CD14-positive monocyte (primary cell): ENCODE measurements around the gene ELAVL1. TPM values are rescaled to one million over a fixed set of nuclear protein-coding genes. Genes with fewer than 3 reads are reported as not detected.

ENCODE experiments used
- DNase-seq, 3 donors: peaks; one replicate each; pipeline ENCODE4 v3.0.0-alpha.2; 2011 to 2022
- H2AFZ ChIP-seq: 2 replicates; pipeline ENCODE4 v1.6.0; 2012; ENCODE audit warnings: mild to moderate bottlenecking, low read depth, low read length, inconsistent platforms; ENCODE audit not compliant: insufficient read depth, poor library complexity, severe bottlenecking
- H3K27ac ChIP-seq, 2 donors: 1 replicate in 1 of 2; 2 replicates in 1 of 2; pipeline ENCODE4 v1.5.1; 2012 to 2013; ENCODE audit warnings: low read length in 2 of 2, control low read depth in 1 of 2, inconsistent platforms in 1 of 2, low read depth in 1 of 2, mild to moderate bottlenecking in 1 of 2
- H3K27me3 ChIP-seq, 2 donors: one replicate each; pipeline versions ENCODE4 v1.6.0 to v1.6.1; 2011 to 2013; ENCODE audit warnings: low read length in 2 of 2; ENCODE audit not compliant: control insufficient read depth in 2 of 2, insufficient read depth in 2 of 2
- H3K36me3 ChIP-seq, 2 donors: replicated peaks in 1 of 2; 1 replicate in 1 of 2; 2 replicates in 1 of 2; pipeline versions ENCODE4 v1.5.1 to v1.6.1; 2012 to 2013; ENCODE audit warnings: low read length in 2 of 2, control low read depth in 1 of 2, inconsistent platforms in 1 of 2, mild to moderate bottlenecking in 1 of 2; ENCODE audit not compliant: insufficient read depth in 2 of 2, control insufficient read depth in 1 of 2
- H3K4me1 ChIP-seq, 2 donors: 1 replicate in 1 of 2; 2 replicates in 1 of 2; pipeline versions ENCODE4 v1.5.1 to v1.6.1; 2012 to 2013; ENCODE audit warnings: low read length in 2 of 2, control low read depth in 1 of 2, inconsistent platforms in 1 of 2, mild to moderate bottlenecking in 1 of 2, moderate library complexity in 1 of 2; ENCODE audit not compliant: insufficient read depth in 2 of 2, control insufficient read depth in 1 of 2
- H3K4me2 ChIP-seq: replicated peaks from 2 replicates; pipeline ENCODE3; 2012; ENCODE audit warnings: low read length, moderate library complexity, mild to moderate bottlenecking; ENCODE audit not compliant: poor library complexity, severe bottlenecking; ENCODE audit errors: extremely low read depth
- H3K4me3 ChIP-seq, 3 experiments: fragments of 200-600 bp in 1 of 3; sonication (generic) in 1 of 3; replicated peaks in 1 of 3; 1 replicate in 2 of 3; 2 replicates in 1 of 3; pipeline ENCODE4 v1.5.1; 2011 to 2013; ENCODE audit warnings: low read length in 3 of 3, mild to moderate bottlenecking in 3 of 3, control low read depth in 2 of 3, low read depth in 2 of 3, inconsistent platforms in 1 of 3, moderate library complexity in 1 of 3
- H3K79me2 ChIP-seq: 2 replicates; pipeline ENCODE4 v1.6.0; 2012; ENCODE audit warnings: mild to moderate bottlenecking, control low read depth, inconsistent platforms, low read length, moderate library complexity; ENCODE audit not compliant: insufficient read depth
- H3K9ac ChIP-seq: 2 replicates; pipeline ENCODE4 v1.6.0; 2017; ENCODE audit warnings: low read length, mild to moderate bottlenecking; ENCODE audit not compliant: insufficient read depth, poor library complexity, severe bottlenecking
- H3K9me3 ChIP-seq, 2 donors: replicated peaks in 1 of 2; 1 replicate in 1 of 2; 2 replicates in 1 of 2; pipeline versions ENCODE4 v1.5.1 to v1.6.1; 2012 to 2013; ENCODE audit warnings: low read length in 2 of 2, control low read depth in 1 of 2; ENCODE audit not compliant: control insufficient read depth in 1 of 2, insufficient read depth in 1 of 2
- H4K20me1 ChIP-seq: 2 replicates; pipeline ENCODE4 v1.6.0; 2012; ENCODE audit warnings: mild to moderate bottlenecking, low read length, control low read depth, moderate library complexity; ENCODE audit not compliant: insufficient read depth
- H3K27ac Mint-ChIP-seq, 7 donors: one replicate each; pipeline ENCODE4 v1.8.0; 2020; ENCODE audit warnings: mild to moderate bottlenecking in 7 of 7, mixed read lengths in 7 of 7, moderate library complexity in 6 of 7, inconsistent platforms in 2 of 7
- H3K27me3 Mint-ChIP-seq, 3 donors: one replicate each; pipeline ENCODE4 v1.8.0; 2021 to 2022; ENCODE audit warnings: low read depth in 3 of 3, mild to moderate bottlenecking in 3 of 3, mixed read lengths in 3 of 3, moderate library complexity in 3 of 3, inconsistent platforms in 1 of 3
- H3K36me3 Mint-ChIP-seq, 2 donors: one replicate each; pipeline ENCODE4 v1.8.0; 2020; ENCODE audit warnings: mixed read lengths in 2 of 2, inconsistent platforms in 1 of 2, mild to moderate bottlenecking in 1 of 2
- H3K4me1 Mint-ChIP-seq: one replicate; pipeline ENCODE4 v1.8.0; 2020; ENCODE audit warnings: mild to moderate bottlenecking, mixed read lengths
- H3K4me3 Mint-ChIP-seq, 2 donors: one replicate each; pipeline ENCODE4 v1.8.0; 2020; ENCODE audit warnings: mild to moderate bottlenecking in 2 of 2, mixed read lengths in 2 of 2, moderate library complexity in 1 of 2
- H3K9me3 Mint-ChIP-seq, 7 donors: one replicate each; pipeline ENCODE4 v1.8.0; 2020 to 2022; ENCODE audit warnings: mixed read lengths in 7 of 7, mild to moderate bottlenecking in 6 of 7, moderate library complexity in 6 of 7, inconsistent platforms in 2 of 7
- CTCF ChIP-seq: fragments of 200-600 bp; IDR thresholded peaks from one replicate; pipeline ENCODE4 v1.8.0; 2022; ENCODE audit warnings: antibody characterized with exemption, mild to moderate bottlenecking
- WGBS: methylation state at CpG from one replicate; pipeline ENCODE4 v1.1.5; 2013; ENCODE audit warnings: missing lambda C conversion rate; ENCODE audit not compliant: insufficient coverage; 5-methylcytosine and 5-hydroxymethylcytosine counted together
- intact Hi-C, 2 donors: fragments of 100-400 bp; cut with micrococcal nuclease; formaldehyde crosslinking; loops; one replicate each; pipeline versions ENCODE4 v1.15.0 to v1.15.1; 2023
- polyA plus RNA-seq, 3 donors: library from polyadenylated mRNA; depleted of rRNA in 1 of 3; unstranded in 2 of 3; stranded (reverse) in 1 of 3; fragments of 300-500 nt in 2 of 3; fragments of >200 nt in 1 of 3; fragmentation: Illumina TruSeq in 2 of 3; gene quantifications; 1 replicate in 2 of 3; 2 replicates in 1 of 3; pipeline ENCODE4 v1.2.3, GENCODE V29; 2012 to 2021

The ELAVL1 gene
- polyA plus RNA-seq, 3 donors: 25.1 to 31.1 (median 30.7) TPM

- Histone ChIP-seq H3K4me1 (peaks cover 22 to 43% of the 10 kb centered on the region in 2 donors), H3K4me2 (no peak within 1 kb of the TSS), H3K9ac (no peak within 1 kb of the TSS), H3K27me3 (peaks cover 26 to 46% of the 10 kb centered on the region in 2 donors), H2AFZ (no peak within 1 kb of the TSS), H3K36me3 (peaks cover 33 to 35% of the 10 kb centered on the region in 2 donors), H3K79me2 (no peaks in the 10 kb centered on the region), H3K27ac (no peak within 1 kb of the TSS), H3K4me3 (no peak within 1 kb of the TSS), H3K9me3 (peaks cover 0 to 19% of the 10 kb centered on the region in 2 donors), H4K20me1 (peaks cover 40% of the 10 kb centered on the region)
- no peak for DNase-seq
- WGBS: 78% methylated on average over 9 of the region's 12 CpGs
- peak within 1 kb of the TSS; percentile 39 to 77 for H3K4me3 Mint-ChIP-seq
- no peak for TF ChIP-seq CTCF
- intact Hi-C loops: no loop called here
- peaks cover 25 to 34% of the 10 kb centered on the region in 2 donors for H3K36me3 Mint-ChIP-seq
- peaks cover 46 to 60% (median 51%) of the 10 kb centered on the region in 3 donors for H3K27me3 Mint-ChIP-seq
- no peak within 1 kb of the TSS for H3K27ac Mint-ChIP-seq
- peaks cover 0 to 28% (median 14%) of the 10 kb centered on the region in 7 donors for H3K9me3 Mint-ChIP-seq
- H3K4me1 Mint-ChIP-seq: peaks cover 32% of the 10 kb centered on the region
These were observed 90.8 kb downstream of the ELAVL1 start, which contains the start of gene TGFBR3L for GRCh38 chr19:7914598-7915045. TSS of gene TGFBR3L (plus strand) at chr19:7914830.

DNA sequence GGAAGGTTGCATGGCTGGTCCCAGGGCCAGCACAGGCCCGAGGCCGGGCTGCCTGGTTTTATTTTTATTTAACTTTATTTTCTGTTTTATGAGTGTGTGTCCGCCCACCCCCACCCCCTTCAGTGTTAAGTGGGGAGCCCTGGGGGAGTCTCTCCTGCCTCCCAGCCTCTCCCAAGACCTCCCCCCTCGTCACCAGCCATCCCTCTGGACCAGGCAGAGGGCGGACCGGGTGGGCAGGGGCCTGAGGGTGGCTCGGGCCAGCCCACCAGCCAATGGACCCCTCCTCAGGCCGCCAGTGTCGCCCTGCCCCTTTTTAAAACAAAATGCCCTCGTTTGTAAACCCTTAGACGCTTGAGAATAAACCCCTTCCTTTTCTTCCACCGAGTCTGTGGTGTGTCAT, 91.3 kb downstream of the ELAVL1 start:
- peaks cover 45% of the 10 kb centered on the region for H4K20me1 ChIP-seq

More for the DNA sequence above, 91.3 kb downstream of the ELAVL1 start:
- no peak for DNase-seq
- H3K27ac Mint-ChIP-seq: no peak overlapping the region
- H3K4me3 Mint-ChIP-seq: peak overlapping the region in 1 of 2 donors; percentile 77
- WGBS: no CpG with 5 or more reads among the region's 12 CpGs
- peaks cover 27% of the 10 kb centered on the region for H3K4me1 Mint-ChIP-seq
- H3K27ac ChIP-seq: no peak overlapping the region
- peaks cover 36 to 38% of the 10 kb centered on the region in 2 donors for H3K36me3 ChIP-seq
- peaks cover 0 to 25% (median 14%) of the 10 kb centered on the region in 7 donors for H3K9me3 Mint-ChIP-seq
- intact Hi-C loops: no loop called here
- peaks cover 0 to 19% of the 10 kb centered on the region in 2 donors for H3K9me3 ChIP-seq
- peaks cover 24 to 38% of the 10 kb centered on the region in 2 donors for H3K36me3 Mint-ChIP-seq
- H3K4me2 ChIP-seq: no peak overlapping the region
- H3K27me3 Mint-ChIP-seq: peaks cover 41 to 55% (median 46%) of the 10 kb centered on the region in 3 donors
- H3K4me3 ChIP-seq: no peak overlapping the region
- H3K4me1 ChIP-seq: peaks cover 17 to 38% of the 10 kb centered on the region in 2 donors
- H3K79me2 ChIP-seq: no peaks in the 10 kb centered on the region
- H3K27me3 ChIP-seq: peaks cover 26 to 41% of the 10 kb centered on the region in 2 donors
- no peak overlapping the region for H3K9ac ChIP-seq
- no peak for TF ChIP-seq CTCF
- no peak overlapping the region for H2AFZ ChIP-seq
